K562 (cell line): ENCODE results near the gene OMP. TPM values are rescaled to one million over a fixed set of nuclear protein-coding genes. Genes with fewer than 3 reads are reported as not detected.
A peak's percentile ranks its signal among the peaks of the same experiment; 100 is the strongest.

ENCODE experiments used
- ATAC-seq: fragments of 200-7000 bp; cut with Tn5 transposase; 3 replicates; pipeline ENCODE4 v1.9.1; 2020; ENCODE audit warnings: moderate library complexity
- BruUV-seq: library from RNA; stranded (reverse); fragments of 400-500 nt; replicated peaks from 2 replicates; lab custom pipeline; 2021; lab: Mats Ljungman, UMichigan
- CTCF ChIA-PET: fragments of 300-600 bp; formaldehyde crosslinking; extraction: SDS; loops from one replicate; lab custom pipeline; 2021; ENCODE audit warnings: low intra/inter-chr PET ratio; lab: Yijun Ruan, JAX
- POLR2A ChIA-PET: fragments of 300-600, 350-650 bp; sonication (Branson Sonifier 250); formaldehyde crosslinking; extraction: SDS; loops from one replicate; lab custom pipeline; 2021; ENCODE audit warnings: antibody characterized with exemption, inconsistent platforms; lab: Yijun Ruan, JAX
- DNase-seq, 4 experiments: peaks; one replicate each; pipeline versions ENCODE4 v3.0.0 to v3.0.0-alpha.2; 2011 to 2018; ENCODE audit warnings: low spot score in 3 of 4, mixed read lengths in 3 of 4; ENCODE audit errors: extremely low read depth in 1 of 4
- FAIRE-seq: peaks from 2 replicates; lab custom pipeline; 2011; peaks lifted over from hg19 to GRCh38; lab: Jason Lieb, UNC
- H2AFZ ChIP-seq: 2 replicates; pipeline ENCODE4 v1.6.0; 2011; ENCODE audit warnings: low read depth, low read length, control low read depth, inconsistent platforms
- H3K27ac ChIP-seq: fragments of 200-600 bp; 3 replicates; pipeline ENCODE4 v1.8.0; 2011; ENCODE audit warnings: low read depth, mild to moderate bottlenecking, control low read depth, inconsistent platforms, low read length, moderate library complexity, mixed read lengths; ENCODE audit errors: extremely low read depth
- H3K27me3 ChIP-seq, 2 experiments: fragments of 300-600 bp in 1 of 2; 2 replicates in 1 of 2; 3 replicates in 1 of 2; pipeline versions ENCODE4 v1.6.0 to v1.8.0; 2011; ENCODE audit warnings: inconsistent platforms in 2 of 2, low read length in 2 of 2, mild to moderate bottlenecking in 1 of 2, mixed read lengths in 1 of 2, moderate library complexity in 1 of 2; ENCODE audit not compliant: control insufficient read depth in 2 of 2, insufficient read depth in 2 of 2
- H3K36me3 ChIP-seq: fragments of 300-600 bp; 3 replicates; pipeline ENCODE4 v1.8.0; 2011; ENCODE audit warnings: mild to moderate bottlenecking, low read length, inconsistent platforms; ENCODE audit not compliant: control insufficient read depth, insufficient read depth
- H3K4me1 ChIP-seq, 2 experiments: fragments of 200-600 bp in 1 of 2; replicated peaks in 1 of 2; 2 replicates in 1 of 2; 3 replicates in 1 of 2; pipeline versions ENCODE4 v1.5.1 to v1.8.0; 2011; ENCODE audit warnings: inconsistent platforms in 2 of 2, low read length in 2 of 2, mild to moderate bottlenecking in 1 of 2, mixed read lengths in 1 of 2, moderate library complexity in 1 of 2; ENCODE audit not compliant: control insufficient read depth in 2 of 2, insufficient read depth in 2 of 2
- H3K4me2 ChIP-seq: 2 replicates; pipeline ENCODE4 v1.6.1; 2011; ENCODE audit warnings: low read length, control low read depth, inconsistent platforms, mixed read lengths; ENCODE audit not compliant: insufficient read depth
- H3K4me3 ChIP-seq: fragments of 200-600 bp; sonication (generic), shearing (Covaris generic); 2 replicates; pipeline ENCODE4 v1.5.1; 2016; ENCODE audit warnings: control low read depth, inconsistent platforms
- H3K79me2 ChIP-seq: fragments of 200-600 bp; 3 replicates; pipeline ENCODE4 v1.8.0; 2011; ENCODE audit warnings: low read length, inconsistent platforms; ENCODE audit not compliant: control insufficient read depth, insufficient read depth
- H3K9ac ChIP-seq, 2 experiments: 2 replicates each; pipeline versions ENCODE4 v1.6.0 to v1.6.1; 2011; ENCODE audit warnings: low read depth in 2 of 2, low read length in 2 of 2, control low read depth in 1 of 2, inconsistent platforms in 1 of 2, mild to moderate bottlenecking in 1 of 2, mixed read lengths in 1 of 2; ENCODE audit not compliant: insufficient read depth in 1 of 2
- H3K9me1 ChIP-seq: one replicate; pipeline ENCODE4 v1.6.0; 2011; ENCODE audit warnings: inconsistent platforms, mild to moderate bottlenecking, low read length, moderate library complexity; ENCODE audit not compliant: control insufficient read depth, insufficient read depth
- H3K9me3 ChIP-seq: replicated peaks from 2 replicates; pipeline ENCODE4 v1.5.1; 2011; ENCODE audit warnings: low read depth, low read length, inconsistent platforms; ENCODE audit not compliant: control insufficient read depth, insufficient read depth
- H4K20me1 ChIP-seq: replicated peaks from 2 replicates; pipeline ENCODE4 v1.6.1; 2011; ENCODE audit warnings: low read length, inconsistent platforms, mixed read lengths; ENCODE audit not compliant: control insufficient read depth, insufficient read depth
- ELF4 ChIP-seq: fragments of 450-650 bp; formaldehyde crosslinking; IDR thresholded peaks from 2 replicates; pipeline ENCODE4 v1.4.0; 2022; ENCODE audit warnings: missing genetic modification characterization
- GATAD2A ChIP-seq: fragments of 450-650 bp; IDR thresholded peaks from 2 replicates; pipeline ENCODE4 v1.6.1; 2017
- HDAC2 ChIP-seq: fragments of 450-650 bp; IDR thresholded peaks from 2 replicates; pipeline ENCODE4 v1.6.1; 2016; ENCODE audit warnings: mild to moderate bottlenecking
- NFYB ChIP-seq: IDR thresholded peaks from 2 replicates; pipeline ENCODE4 v1.6.1; 2011; ENCODE audit warnings: mild to moderate bottlenecking, moderate library complexity; ENCODE audit not compliant: insufficient read length; ENCODE audit errors: extremely low read depth
- SAP30 ChIP-seq: fragments of 200-600 bp; sonication (generic); IDR thresholded peaks from 2 replicates; pipeline ENCODE4 v1.6.1; 2012; ENCODE audit warnings: borderline replicate concordance, low read depth, mild to moderate bottlenecking, moderate library complexity, low read length, control low read depth, inconsistent platforms; ENCODE audit not compliant: insufficient read depth, poor library complexity, severe bottlenecking
- SIN3A ChIP-seq, 2 experiments: fragments of 150-350 bp in 1 of 2; IDR thresholded peaks; 2 replicates each; pipeline ENCODE4 v1.6.1; 2011 to 2016; ENCODE audit warnings: borderline replicate concordance in 2 of 2, low read depth in 2 of 2, low read length in 2 of 2, mild to moderate bottlenecking in 2 of 2, moderate library complexity in 2 of 2; ENCODE audit not compliant: control insufficient read depth in 1 of 2
- SREBF2 ChIP-seq: sonication (generic); formaldehyde crosslinking; IDR thresholded peaks from 2 replicates; pipeline ENCODE4 v1.4.0; 2020; ENCODE audit warnings: mild to moderate bottlenecking, missing genetic modification reagents
- XRCC3 ChIP-seq: fragments of 450-650 bp; IDR thresholded peaks from 2 replicates; pipeline ENCODE4 v1.6.1; 2017; ENCODE audit warnings: mild to moderate bottlenecking, moderate library complexity
- ZNF174 ChIP-seq: fragments of 250-450 bp; sonication (Bioruptor Pico); IDR thresholded peaks from 2 replicates; pipeline ENCODE4 v1.4.0; 2020; ENCODE audit warnings: mild to moderate bottlenecking
- ZNF197 ChIP-seq: fragments of 200-800 bp; sonication (Bioruptor generic); IDR thresholded peaks from 2 replicates; pipeline ENCODE4 v1.6.1; 2016; ENCODE audit warnings: low read depth, missing genetic modification characterization, missing compliant biosample characterization
- ZNF445 ChIP-seq: fragments of 250-450 bp; sonication (Bioruptor Pico); IDR thresholded peaks from 2 replicates; pipeline ENCODE4 v1.4.0; 2020; ENCODE audit warnings: low read depth, mild to moderate bottlenecking, moderate library complexity
- ZNF584 ChIP-seq: fragments of 200-800 bp; sonication (Bioruptor generic); IDR thresholded peaks from 2 replicates; pipeline ENCODE4 v1.6.1; 2016; ENCODE audit warnings: low read depth, mild to moderate bottlenecking, missing genetic modification characterization, missing compliant biosample characterization
- whole genome bisulfite sequencing: fragments of 100-300 bp; shearing (Covaris generic); methylation state at CpG from one replicate; pipeline ENCODE4 v1.1.6; 2016; ENCODE audit warnings: low coverage, mixed read lengths; ENCODE audit not compliant: insufficient coverage; ENCODE audit errors: missing lambda C conversion rate; 5-methylcytosine and 5-hydroxymethylcytosine counted together
- in situ Hi-C: fragments of 300-500 bp; cut with MboI; formaldehyde crosslinking; loops from 4 replicates; pipeline ENCODE4 v1.15.0; 2018; ENCODE audit warnings: inconsistent platforms, mixed read lengths
- intact Hi-C: fragments of 100-400 bp; cut with micrococcal nuclease; formaldehyde crosslinking; loops from 2 replicates; pipeline ENCODE4 v1.14.2; 2022
- polyA plus RNA-seq, 8 experiments: library from polyadenylated mRNA; depleted of rRNA in 4 of 8; stranded (reverse) in 5 of 8; unstranded in 3 of 8; fragments of >200 nt; fragmentation: Nextera tagmentation in 2 of 8; fragmentation: Illumina TruSeq in 1 of 8; extraction: Ambion mirVana in 2 of 8; extraction: Trizol in 1 of 8; gene quantifications; 2 replicates each; pipeline versions ENCODE4 v1.2.1 to v1.2.3, GENCODE V29; 2011 to 2014; ENCODE audit warnings: inconsistent platforms in 1 of 8, missing spikeins in 1 of 8
- total RNA-seq, 7 experiments: library from RNA; depleted of rRNA in 6 of 7; stranded (reverse); fragments of >200 nt in 6 of 7; fragmentation: Illumina TruSeq in 2 of 7; extraction: Trizol in 2 of 7; gene quantifications; 2 replicates each; pipeline versions ENCODE4 v1.2.1 to v1.2.3, GENCODE V29; 2011 to 2021; ENCODE audit warnings: low replicate concordance in 1 of 7

The OMP gene
- total and polyA plus RNA-seq, 9 of the 15 experiments (the other 6 are each of a cell fraction or from before 2014, with no cell fraction given) = not detected

DNA sequence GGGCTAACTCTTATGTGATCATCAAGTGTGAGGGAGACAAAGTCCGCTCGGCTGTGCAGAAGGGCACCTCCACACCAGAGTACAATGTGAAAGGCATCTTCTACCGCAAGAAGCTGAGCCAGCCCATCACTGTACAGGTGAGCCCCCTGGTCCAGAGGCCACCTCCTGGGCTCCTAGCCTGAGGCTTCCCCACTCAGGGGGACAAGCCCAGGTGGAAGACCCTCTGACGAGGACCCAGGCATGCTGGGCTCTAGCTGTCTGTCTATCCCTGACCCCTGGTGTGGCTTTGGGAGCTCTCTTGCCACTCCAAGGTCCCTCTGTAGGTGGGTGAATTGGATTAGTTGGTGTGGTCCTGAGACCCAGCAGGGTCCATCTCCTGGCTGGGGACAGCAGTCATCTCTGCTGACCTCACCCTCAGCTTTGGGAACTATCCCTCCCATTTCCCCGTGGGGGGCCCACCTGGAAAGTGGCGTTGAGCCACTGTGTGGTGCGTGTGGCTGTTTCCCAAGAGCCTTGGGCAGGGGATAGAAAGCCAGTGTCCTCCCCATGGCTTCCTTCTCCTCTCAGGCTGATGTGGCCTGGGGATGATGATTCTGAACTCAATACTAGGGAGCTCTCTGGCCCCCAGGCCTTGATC is 20.1 kb downstream of the OMP start (continued):
- TF ChIP-seq ELF4 (CRISPR knock-in tag) (no peak), XRCC3 (no peak), SIN3A (IDR thresholded peaks at IDR 0.05; ENCODE audit: borderline replicate concordance in 2 of 2, control insufficient read depth in 1 of 2, low read depth in 2 of 2, low read length in 2 of 2) (no peak), HDAC2 (no peak)

DNA sequence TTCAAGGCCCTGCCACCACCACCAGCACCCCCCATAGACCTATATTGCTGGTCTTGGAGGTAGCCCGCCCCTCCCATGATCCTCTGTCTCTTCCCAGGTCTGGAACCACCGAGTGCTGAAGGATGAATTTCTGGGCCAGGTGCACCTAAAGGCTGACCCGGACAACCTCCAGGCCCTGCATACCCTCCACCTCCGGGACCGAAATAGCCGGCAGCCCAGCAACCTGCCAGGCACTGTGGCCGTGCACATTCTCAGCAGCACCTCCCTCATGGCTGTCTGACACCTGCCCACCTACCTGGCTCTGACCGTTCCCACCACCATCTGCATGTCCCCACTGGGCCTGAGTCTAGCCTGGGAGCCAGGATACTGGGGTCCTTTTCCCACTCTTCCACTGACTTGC is 21.0 kb downstream of the OMP start:
- in situ Hi-C loops = no loop called here
- POLR2A ChIA-PET = no interaction called here
- 0% methylated on average over 7 of the region's 8 CpGs for WGBS

More for the DNA sequence above, 21.0 kb downstream of the OMP start:
- peaks cover 0 to 21% of the 10 kb centered on the region in 2 experiments; a peak in 2 of 5 replicates for H3K4me1 ChIP-seq
- CTCF ChIA-PET = no interaction called here
- no peaks in the 10 kb centered on the region for H3K9me1 ChIP-seq
- no peaks in the 10 kb centered on the region for H3K36me3 ChIP-seq
- ATAC-seq (no peak), FAIRE-seq (no peak), DNase-seq (no peak)
- H2AFZ ChIP-seq = no peak overlapping the region
- peaks cover 7% of the 10 kb centered on the region for H4K20me1 ChIP-seq
- intact Hi-C loops = no loop called here
- H3K9ac ChIP-seq = 0 out of 4 replicates have a peak overlapping the region, but pooled peaks of 1 of the 2 experiments have one; percentile 17
- no peak overlapping the region for H3K27ac ChIP-seq
- H3K79me2 ChIP-seq = no peaks in the 10 kb centered on the region
- H3K4me3 ChIP-seq = no peak overlapping the region
- H3K4me2 ChIP-seq = no peak overlapping the region
- H3K9me3 ChIP-seq = no peaks in the 10 kb centered on the region
- peaks cover 12 to 72% of the 10 kb centered on the region in 2 experiments; a peak in 4 of 5 replicates for H3K27me3 ChIP-seq
- BruUV-seq = no TSS peak
- TF ChIP-seq ZNF174 (no peak), NFYB (no peak), GATAD2A (no peak), SAP30 (no peak), ZNF197 (CRISPR knock-in tag) (no peak), ZNF584 (no peak), SREBF2 (no peak), ZNF445 (CRISPR knock-in tag) (no peak)
